Transverse colon (tissue), 4 donors: ENCODE results near the gene CMKLR1. TPM values are rescaled to one million over a fixed set of nuclear protein-coding genes. Genes with fewer than 3 reads are reported as not detected.

Experiments used
- DNase-seq: peaks from one replicate; pipeline ENCODE4 v3.0.0-alpha.2; 2019
- H3K27ac ChIP-seq, 4 donors: fragments of 200-600 bp; sonication (generic); 2 replicates each; pipeline ENCODE4 v1.5.1; 2016 to 2018; ENCODE audit warnings: inconsistent platforms in 4 of 4
- H3K27me3 ChIP-seq: fragments of 200-600 bp; sonication (generic); 2 replicates; pipeline ENCODE4 v1.5.1; 2017; ENCODE audit warnings: inconsistent platforms
- H3K36me3 ChIP-seq, 4 donors: fragments of 200-600 bp; sonication (generic); 2 replicates each; pipeline ENCODE4 v1.5.1; 2017 to 2019; ENCODE audit warnings: inconsistent platforms in 4 of 4
- H3K4me1 ChIP-seq, 4 donors: fragments of 200-600 bp; sonication (generic); 2 replicates each; pipeline ENCODE4 v1.5.1; 2017 to 2020; ENCODE audit warnings: inconsistent platforms in 4 of 4
- H3K4me3 ChIP-seq, 4 donors: fragments of 200-600 bp; sonication (generic); 1 replicate in 1 of 4; 2 replicates in 3 of 4; pipeline versions ENCODE4 v1.5.1 to v1.6.1; 2017 to 2019; ENCODE audit warnings: inconsistent platforms in 4 of 4
- H3K9me3 ChIP-seq, 2 donors: fragments of 200-600 bp; sonication (generic); 2 replicates each; pipeline ENCODE4 v1.5.1; 2017 to 2019; ENCODE audit warnings: inconsistent platforms in 2 of 2
- EP300 ChIP-seq: sonication (generic); formaldehyde crosslinking; IDR thresholded peaks from one replicate; pipeline ENCODE4 v1.6.1; 2017; ENCODE audit warnings: antibody characterized with exemption, low read depth
- POLR2A ChIP-seq: fragments of 450-650 bp; IDR thresholded peaks from one replicate; pipeline ENCODE4 v1.6.1; 2016; ENCODE audit warnings: antibody characterized with exemption, mild to moderate bottlenecking, moderate library complexity
- POLR2AphosphoS5 ChIP-seq, 3 donors: sonication (generic); formaldehyde crosslinking; IDR thresholded peaks; one replicate each; pipeline ENCODE4 v1.6.1; 2016; ENCODE audit warnings: antibody characterized with exemption in 3 of 3
- WGBS, 2 donors: methylation state at CpG; one replicate each; pipeline ENCODE4 v1.1.5; 2018; ENCODE audit warnings: low coverage in 1 of 2; 5-methylcytosine and 5-hydroxymethylcytosine counted together
- in situ Hi-C, 4 donors: fragments of 200-750 bp; cut with MboI; loops; one replicate each; pipeline versions ENCODE4 v1.15.0 to v1.15.1; 2017; ENCODE audit warnings: low sequenced_read_pairs in 3 of 4, low pct_ligation_motif_present in 1 of 4, low pct_unique_long_range_greater_than_20kb in 1 of 4
- intact Hi-C: fragments of 100-400 bp; cut with DNase I; formaldehyde crosslinking; loops from one replicate; pipeline ENCODE4 v1.15.1; 2023; ENCODE audit warnings: low total_unique reads
- total RNA-seq, 4 donors: library from RNA; depleted of rRNA; stranded (reverse); fragments of >200 nt; gene quantifications; one replicate each; pipeline ENCODE4 v1.1.0, GENCODE V29; 2016
- TF ChIP-seq, protein P1 (sequence below), 5 experiments: fragments of 200-600 bp in 3 of 5; fragments of 450-650 bp in 2 of 5; sonication (generic) in 3 of 5; IDR thresholded peaks; 1 replicate in 2 of 5; 2 replicates in 3 of 5; pipeline ENCODE4 v1.5.1; 2016 to 2017; ENCODE audit warnings: antibody characterized with exemption in 5 of 5, inconsistent platforms in 3 of 5, mild to moderate bottlenecking in 2 of 5, moderate library complexity in 1 of 5

CMKLR1 gene
- total RNA-seq, 4 donors from 2014 or later = 4.2 to 13.5 (median 4.5) TPM

GRCh38 chr12:108326254-108326750, 12.8 kb downstream of the CMKLR1 start:
- Histone ChIP-seq H3K27ac (no peak overlapping the region), H3K4me1 (peaks cover 0 to 5% (median 2%) of the 10 kb centered on the region in 4 donors), H3K36me3 (no peaks in the 10 kb centered on the region), H3K4me3 (no peak overlapping the region), H3K27me3 (no peaks in the 10 kb centered on the region), H3K9me3 (no peaks in the 10 kb centered on the region)
- in situ Hi-C loops (no loop called here), intact Hi-C loops (no loop called here)
- no peak for DNase-seq
- TF ChIP-seq POLR2AphosphoS5 (IDR thresholded peaks at IDR 0.05) (no peak), EP300 (no peak), POLR2A (no peak)
- TF ChIP-seq, protein P1, sequence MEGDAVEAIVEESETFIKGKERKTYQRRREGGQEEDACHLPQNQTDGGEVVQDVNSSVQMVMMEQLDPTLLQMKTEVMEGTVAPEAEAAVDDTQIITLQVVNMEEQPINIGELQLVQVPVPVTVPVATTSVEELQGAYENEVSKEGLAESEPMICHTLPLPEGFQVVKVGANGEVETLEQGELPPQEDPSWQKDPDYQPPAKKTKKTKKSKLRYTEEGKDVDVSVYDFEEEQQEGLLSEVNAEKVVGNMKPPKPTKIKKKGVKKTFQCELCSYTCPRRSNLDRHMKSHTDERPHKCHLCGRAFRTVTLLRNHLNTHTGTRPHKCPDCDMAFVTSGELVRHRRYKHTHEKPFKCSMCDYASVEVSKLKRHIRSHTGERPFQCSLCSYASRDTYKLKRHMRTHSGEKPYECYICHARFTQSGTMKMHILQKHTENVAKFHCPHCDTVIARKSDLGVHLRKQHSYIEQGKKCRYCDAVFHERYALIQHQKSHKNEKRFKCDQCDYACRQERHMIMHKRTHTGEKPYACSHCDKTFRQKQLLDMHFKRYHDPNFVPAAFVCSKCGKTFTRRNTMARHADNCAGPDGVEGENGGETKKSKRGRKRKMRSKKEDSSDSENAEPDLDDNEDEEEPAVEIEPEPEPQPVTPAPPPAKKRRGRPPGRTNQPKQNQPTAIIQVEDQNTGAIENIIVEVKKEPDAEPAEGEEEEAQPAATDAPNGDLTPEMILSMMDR (IDR thresholded peaks at IDR 0.05) = no peak
- 50 to 71% methylated on average over 2 of the region's 2 CpGs for WGBS, 2 donors

- peaks cover 0 to 5% (median 2%) of the 10 kb centered on the region in 4 donors for H3K4me1 ChIP-seq
- TF ChIP-seq, protein P1 (IDR thresholded peaks at IDR 0.05) = no peak
- TF ChIP-seq POLR2A (no peak), EP300 (no peak), POLR2AphosphoS5 (IDR thresholded peaks at IDR 0.05) (no peak)
- DNase-seq = no peak
- 76 to 100% methylated on average over 2 to 3 of the region's 3 CpGs for WGBS, 2 donors
- in situ Hi-C loops = no loop called here
- H3K36me3 ChIP-seq = no peaks in the 10 kb centered on the region
- intact Hi-C loops = no loop called here
- H3K9me3 ChIP-seq = no peaks in the 10 kb centered on the region
- H3K27ac ChIP-seq = no peak overlapping the region
- no peaks in the 10 kb centered on the region for H3K27me3 ChIP-seq
- H3K4me3 ChIP-seq = no peak overlapping the region
These were observed 13.6 kb downstream of the CMKLR1 start for GRCh38 chr12:108325549-108325948.

GRCh38 chr12:108325018-108325358, 14.1 kb downstream of the CMKLR1 start:
- TF ChIP-seq, protein P1 (IDR thresholded peaks at IDR 0.05) = no peak
- no peak for TF ChIP-seq EP300
- TF ChIP-seq POLR2A = no peak
- H3K4me3 ChIP-seq = no peak overlapping the region
- intact Hi-C loops = no loop called here
- H3K36me3 ChIP-seq = no peaks in the 10 kb centered on the region
- no peak for DNase-seq
- H3K27me3 ChIP-seq = no peaks in the 10 kb centered on the region
- peaks cover 0 to 5% (median 2%) of the 10 kb centered on the region in 4 donors for H3K4me1 ChIP-seq
- in situ Hi-C loops = no loop called here
- no peak overlapping the region for H3K27ac ChIP-seq
- H3K9me3 ChIP-seq = no peaks in the 10 kb centered on the region
- WGBS, 2 donors = 63% methylated on average over 5 of the region's 5 CpGs; no CpG with 5 or more reads in 1 of the 2 donors

DNA sequence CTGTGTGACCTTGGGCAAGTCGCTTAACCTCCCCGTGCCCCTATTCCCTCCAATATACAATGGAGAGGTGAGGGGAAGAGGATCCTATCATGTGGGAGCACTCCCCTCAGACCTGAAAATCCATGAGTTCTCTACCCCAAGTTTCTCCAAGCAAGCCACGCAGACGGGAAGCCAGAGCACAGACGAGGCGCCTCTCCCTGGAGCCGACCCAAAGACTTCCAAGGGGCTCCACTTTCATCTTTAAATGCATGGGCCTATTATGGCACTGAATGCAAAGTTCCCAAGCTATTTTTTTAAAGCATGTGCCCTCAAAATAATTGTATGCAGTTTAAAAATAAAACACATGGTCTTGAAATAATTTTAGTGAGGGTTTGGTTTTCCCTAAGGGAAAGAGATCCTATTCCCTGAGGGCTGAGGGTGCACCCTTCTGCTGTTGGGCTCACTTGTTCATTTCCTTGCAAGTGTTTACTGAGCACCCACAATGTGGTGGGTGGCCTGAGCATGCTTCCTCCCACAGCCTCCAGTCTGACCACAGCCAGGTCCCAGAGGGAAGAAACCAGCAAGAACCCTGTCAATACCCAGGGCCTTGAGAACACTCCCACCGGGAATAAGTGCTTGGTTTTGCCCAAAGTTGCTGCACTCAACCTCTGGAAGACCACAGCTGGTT, 14.6 kb downstream of the CMKLR1 start:
- Histone ChIP-seq H3K4me1 (peaks cover 0 to 5% (median 2%) of the 10 kb centered on the region in 4 donors), H3K36me3 (no peaks in the 10 kb centered on the region), H3K27ac (no peak overlapping the region), H3K27me3 (no peaks in the 10 kb centered on the region), H3K9me3 (no peaks in the 10 kb centered on the region), H3K4me3 (no peak overlapping the region)
- TF ChIP-seq POLR2AphosphoS5 (IDR thresholded peaks at IDR 0.05) (no peak), POLR2A (no peak)
- TF ChIP-seq, protein P1 (IDR thresholded peaks at IDR 0.05) = no peak
- 85% methylated on average over 8 of the region's 8 CpGs; no CpG with 5 or more reads in 1 of the 2 donors for WGBS, 2 donors
- in situ Hi-C loops = no loop called here
- no peak for DNase-seq
- intact Hi-C loops = no loop called here
